ACHN (cell line): Measurements from ENCODE around the gene GRIK2.

Experiments used
- DNase-seq: peaks from one replicate; pipeline ENCODE4 v3.0.0-alpha.2; 2015
- in situ Hi-C: cut with HindIII; loops from 2 replicates; pipeline ENCODE4 v1.10.0; 2017; ENCODE audit warnings: low sequenced_read_pairs, low pct_ligation_motif_present, low pct_unique_long_range_greater_than_20kb

Gene GRIK2

DNA sequence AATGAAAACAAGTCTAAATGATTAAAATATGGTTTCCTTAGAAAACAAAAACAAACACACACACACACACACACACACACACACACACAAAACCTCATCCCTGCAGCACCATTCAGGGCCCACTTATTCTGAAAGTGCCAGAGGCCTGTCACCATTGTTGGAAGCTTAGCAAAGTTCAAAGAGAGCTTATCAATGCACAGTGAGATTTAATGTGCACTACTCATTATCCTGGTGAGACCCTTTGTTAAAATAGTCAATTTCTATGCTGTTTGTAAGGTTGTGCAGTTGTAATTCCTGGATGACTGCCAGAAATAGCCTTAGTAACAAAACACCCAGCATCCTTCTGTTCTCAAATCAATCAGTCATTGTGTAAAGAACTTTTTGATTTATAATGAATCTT lies 482.9 kb downstream of the GRIK2 start:
- in situ Hi-C loops, result no loop called here
- DNase-seq, result no peak

DNA sequence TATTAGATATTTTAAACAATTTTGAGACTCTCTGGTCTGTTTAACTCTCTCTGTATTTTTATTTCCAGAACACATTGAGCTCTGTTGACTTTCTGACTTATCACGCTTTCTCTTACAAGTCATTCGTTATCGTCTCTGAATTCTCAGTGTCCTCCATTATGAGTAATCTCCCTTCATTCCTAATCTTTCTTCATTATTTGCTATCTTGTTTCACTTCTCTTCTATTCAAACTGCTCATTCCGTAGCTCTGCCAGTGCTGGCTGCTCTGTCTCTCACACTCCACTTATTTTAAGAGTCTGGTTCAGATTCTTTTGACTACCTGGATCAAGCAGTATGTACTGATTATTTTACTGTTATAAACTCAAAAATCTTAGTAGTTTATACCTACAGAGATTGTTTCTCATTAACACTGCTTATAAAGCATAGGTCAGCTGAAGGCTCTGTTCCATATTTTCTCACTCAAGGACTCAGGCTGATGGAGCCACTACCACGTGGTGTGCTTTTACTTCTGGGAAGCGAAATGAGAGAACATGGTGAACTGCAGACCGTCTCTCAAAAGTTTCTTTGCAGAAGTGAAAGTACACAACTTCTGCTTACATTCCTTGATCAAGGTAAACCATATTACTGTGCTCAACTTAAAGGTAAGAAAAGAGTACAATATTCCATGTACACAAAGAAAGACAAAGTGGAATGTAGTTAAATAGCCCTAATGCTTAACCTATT lies 485.2 kb downstream of the GRIK2 start:
- no peak for DNase-seq
- in situ Hi-C loops, result no loop called here

DNA sequence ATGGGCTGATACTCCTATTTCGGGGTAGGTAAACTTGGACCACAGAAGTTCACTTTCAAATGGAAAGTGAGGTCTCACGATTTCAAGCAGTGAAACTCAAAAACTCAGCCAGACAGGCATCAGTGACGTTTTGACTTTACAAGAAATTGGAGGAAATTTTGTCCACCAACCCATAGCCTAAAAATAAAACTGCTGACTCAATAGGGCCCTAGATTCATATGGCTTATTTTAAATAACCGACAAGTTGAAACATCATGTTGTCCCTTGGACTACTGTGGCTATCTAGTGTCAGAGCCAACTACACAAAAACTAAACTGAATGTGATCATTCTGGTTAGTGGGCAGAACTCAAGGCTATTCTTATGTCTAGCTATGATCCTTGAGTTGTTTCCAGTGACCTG lies 486.3 kb downstream of the GRIK2 start:
- DNase-seq, result no peak
- in situ Hi-C loops, result no loop called here

DNA sequence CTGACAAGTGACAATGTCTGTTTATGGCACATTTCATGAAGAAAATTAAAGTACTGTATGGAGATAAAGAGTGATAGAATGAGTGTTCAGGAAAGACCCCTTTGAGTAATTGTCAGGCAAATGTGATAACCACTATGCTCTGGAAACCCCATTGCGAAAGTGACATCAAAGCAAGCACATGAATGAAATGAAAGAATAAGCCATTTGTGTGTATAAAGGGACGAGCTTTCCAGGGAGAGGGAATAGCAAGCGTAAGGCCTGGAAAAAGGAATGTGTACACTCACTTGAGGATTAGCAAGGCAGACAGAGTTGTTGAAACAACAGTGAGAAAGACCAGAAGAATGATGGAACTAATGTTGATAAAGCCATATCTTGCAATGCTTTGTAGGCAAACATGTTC lies 490.0 kb downstream of the GRIK2 start:
- in situ Hi-C loops, result no loop called here
- DNase-seq, result no peak

GRCh38 chr6:101887532-101887931 lies 494.0 kb downstream of the GRIK2 start:
- DNase-seq, result no peak
- in situ Hi-C loops, result no loop called here

DNA sequence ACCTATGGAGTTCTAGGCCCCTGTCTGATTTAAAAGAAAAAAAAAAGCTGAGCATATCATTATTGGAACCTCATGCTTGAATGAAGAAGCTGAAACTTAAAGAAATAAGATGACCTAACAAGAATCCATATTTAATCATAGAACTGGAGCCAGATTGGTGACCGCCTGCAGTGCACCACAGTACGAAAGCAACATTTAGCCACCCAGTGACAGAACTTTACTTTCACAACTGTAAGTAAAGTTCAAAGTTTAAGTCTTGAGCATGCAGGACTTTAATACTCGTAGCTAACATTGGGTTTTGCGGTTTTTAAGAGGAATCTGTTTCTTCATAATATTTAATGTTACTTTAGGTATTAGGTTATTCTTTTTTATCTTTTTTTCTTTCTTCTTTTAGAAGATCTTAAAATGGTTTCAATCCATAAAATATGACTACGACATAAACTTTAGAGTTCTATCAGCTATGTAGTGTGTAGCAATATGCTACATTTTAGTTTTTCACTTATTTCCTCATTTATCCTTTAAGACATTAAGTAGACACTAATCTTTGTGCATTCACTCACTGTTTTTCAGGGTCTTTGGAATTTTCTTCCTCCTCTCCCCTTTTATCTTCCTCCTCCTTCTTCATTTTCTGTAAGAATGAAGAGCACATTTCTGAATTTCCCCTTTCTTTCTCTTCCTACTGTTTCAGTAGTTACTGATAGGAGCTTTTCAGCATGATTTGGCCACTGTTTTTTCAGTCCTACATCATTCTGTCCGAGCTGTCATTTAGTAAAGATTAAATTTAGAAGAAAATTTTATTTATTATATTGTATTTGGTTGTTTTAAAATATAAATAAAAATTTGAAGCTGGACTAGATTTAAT lies 514.1 kb downstream of the GRIK2 start:
- DNase-seq, result no peak
- in situ Hi-C loops, result no loop called here

DNA sequence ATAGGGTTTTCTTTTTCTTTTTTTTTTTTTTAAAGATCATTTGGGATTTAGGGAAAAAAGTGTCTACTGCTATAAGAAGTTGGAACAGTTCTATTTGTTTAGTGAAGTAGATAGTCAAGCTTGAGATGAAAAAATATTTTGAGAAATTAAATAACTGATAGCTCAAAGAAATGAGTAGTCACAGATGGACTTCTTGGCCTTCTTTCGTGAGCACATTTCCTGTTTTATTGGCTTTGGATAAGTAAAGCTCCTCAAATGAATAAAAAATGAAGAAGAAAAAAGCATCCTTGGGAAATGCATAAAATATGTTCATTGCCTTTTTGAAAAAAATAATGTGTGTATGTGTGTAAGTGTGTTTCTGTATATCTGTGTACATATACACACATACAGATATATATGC lies 515.9 kb downstream of the GRIK2 start:
- DNase-seq, result no peak
- in situ Hi-C loops, result no loop called here

DNA sequence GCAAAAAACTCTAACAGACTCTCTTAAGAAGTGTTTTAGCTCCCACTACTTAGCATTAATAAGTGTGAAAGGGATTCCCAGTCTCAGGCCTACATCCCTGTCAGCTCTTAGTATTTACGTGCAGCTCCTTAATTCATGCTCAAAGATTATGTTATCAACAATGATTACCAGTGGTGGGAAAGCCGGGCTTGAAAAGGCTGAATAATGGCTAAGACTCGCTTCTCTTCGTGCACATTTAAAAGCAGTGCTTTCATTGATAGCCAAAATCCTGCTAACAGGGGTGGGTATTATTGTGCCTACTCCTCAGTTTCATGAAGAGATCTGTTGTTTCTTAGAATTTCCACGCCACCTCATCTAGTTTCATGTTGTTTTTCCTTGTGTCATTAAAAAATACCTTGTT lies 518.8 kb downstream of the GRIK2 start:
- in situ Hi-C loops, result no loop called here
- DNase-seq, result no peak

DNA sequence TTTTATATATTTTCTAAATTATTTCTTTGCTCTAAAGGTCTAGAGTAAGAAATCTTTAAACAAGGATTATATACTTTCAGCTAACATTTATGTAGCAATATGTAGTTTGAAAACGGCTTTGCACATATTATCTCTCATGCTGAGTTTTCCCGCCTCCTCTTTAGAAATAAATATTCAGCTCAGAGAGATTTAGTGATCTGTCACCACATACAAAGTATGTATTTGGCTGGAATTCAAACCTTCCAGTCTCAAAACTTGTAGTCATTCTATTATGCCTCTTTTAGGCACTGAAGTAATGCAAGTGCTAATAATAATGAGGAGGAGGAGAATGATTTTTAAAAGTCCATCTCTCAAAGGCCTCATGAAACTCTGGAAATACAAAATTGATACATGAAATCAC lies 525.0 kb downstream of the GRIK2 start:
- no peak for DNase-seq
- in situ Hi-C loops, result no loop called here

DNA sequence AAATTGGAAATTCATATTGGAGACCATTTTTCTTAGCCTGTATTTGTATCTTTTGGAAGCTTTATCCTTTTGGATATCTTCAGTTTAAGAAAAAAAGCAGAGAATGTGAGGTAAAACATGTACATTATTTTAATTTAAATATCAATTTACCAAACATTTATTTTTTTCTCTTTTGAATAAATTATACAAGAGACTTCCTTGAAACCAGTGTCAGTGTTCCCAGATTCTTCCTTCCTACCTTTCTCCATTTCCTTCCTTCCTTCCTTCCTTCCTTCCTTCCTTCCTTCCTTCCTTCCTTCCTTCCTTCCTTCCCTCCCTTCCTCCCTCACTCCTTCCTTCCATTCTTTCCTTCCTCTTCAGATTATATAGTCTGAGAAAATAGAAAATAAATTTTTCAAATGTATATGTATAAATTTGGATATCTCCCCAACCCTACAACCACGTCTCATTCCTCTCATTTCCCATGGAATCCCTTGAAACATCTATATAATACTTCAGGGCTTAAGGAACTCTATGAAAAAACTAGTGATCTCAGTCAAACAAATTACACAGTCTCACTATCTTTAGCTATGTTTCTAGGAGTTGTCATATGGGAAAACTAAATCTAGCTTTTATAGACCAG lies 528.4 kb downstream of the GRIK2 start:
- in situ Hi-C loops, result no loop called here
- no peak for DNase-seq

- in situ Hi-C loops, result no loop called here
- no peak for DNase-seq
These were observed 532.8 kb downstream of the GRIK2 start for GRCh38 chr6:101926149-101926925.

GRCh38 chr6:101931766-101932165 lies 538.3 kb downstream of the GRIK2 start:
- in situ Hi-C loops, result no loop called here
- DNase-seq, result no peak

- no peak for DNase-seq
- in situ Hi-C loops, result no loop called here
These were observed 539.2 kb downstream of the GRIK2 start for GRCh38 chr6:101932704-101933103.

GRCh38 chr6:101935732-101936131 lies 542.2 kb downstream of the GRIK2 start:
- no peak for DNase-seq
- in situ Hi-C loops, result no loop called here

DNA sequence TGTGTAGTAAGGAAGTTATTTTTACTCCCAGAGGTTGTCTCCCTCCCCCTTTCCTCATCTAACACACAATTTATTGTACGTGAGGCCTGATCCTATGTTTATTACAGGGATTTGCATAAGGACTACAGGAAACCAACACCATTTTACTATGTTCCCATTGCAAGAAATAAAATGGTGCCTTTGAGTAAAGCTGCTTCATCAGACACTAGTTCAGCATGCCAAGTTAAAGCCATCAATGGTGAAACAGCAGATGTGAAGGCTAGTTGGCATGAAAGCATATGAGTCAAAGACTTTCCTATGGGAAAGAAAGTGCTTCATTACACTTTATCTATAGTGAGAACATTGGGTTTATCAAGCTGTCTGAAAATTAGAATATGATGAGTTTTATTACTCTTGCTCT lies 543.0 kb downstream of the GRIK2 start:
- in situ Hi-C loops, result no loop called here
- DNase-seq, result no peak

GRCh38 chr6:101937108-101937507 lies 543.6 kb downstream of the GRIK2 start:
- in situ Hi-C loops, result no loop called here
- no peak for DNase-seq

DNA sequence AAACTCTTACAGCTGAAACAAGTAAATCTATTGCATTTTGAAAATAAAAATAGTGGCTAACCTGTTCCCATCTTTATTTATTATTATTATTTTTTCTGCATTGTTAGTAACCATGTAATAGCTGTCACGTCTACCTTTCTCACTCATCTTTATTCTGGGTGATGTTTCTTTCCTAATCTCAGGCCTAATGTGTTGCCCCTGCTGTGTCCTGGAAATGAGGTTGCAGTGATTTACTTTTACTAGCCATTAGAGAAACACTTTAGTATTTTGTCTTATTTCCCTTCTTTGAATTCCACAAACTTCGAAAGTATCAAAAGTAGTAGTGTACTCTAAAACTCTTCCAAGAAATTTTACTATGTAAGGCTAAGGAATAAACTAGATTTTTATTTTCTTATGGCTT lies 546.9 kb downstream of the GRIK2 start:
- in situ Hi-C loops, result no loop called here

DNA sequence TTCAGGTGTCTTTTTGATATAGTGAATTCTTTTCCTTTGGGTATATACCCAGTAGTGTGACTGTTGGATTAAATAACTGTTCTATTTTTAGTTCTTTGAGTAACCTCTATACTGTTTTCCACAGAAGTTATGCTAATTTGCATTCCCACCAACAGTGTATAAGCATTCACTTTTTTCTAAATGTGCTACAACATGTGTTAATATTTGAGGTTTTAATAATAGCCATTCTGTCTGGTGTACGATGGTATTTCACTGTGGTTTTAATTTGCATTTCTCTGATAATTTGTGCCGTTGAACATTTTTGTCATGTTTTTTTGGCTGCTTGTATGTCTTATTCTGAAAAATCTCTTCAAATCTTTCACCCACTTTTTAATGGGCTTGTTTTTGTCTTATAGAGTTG lies 563.5 kb downstream of the GRIK2 start:
- DNase-seq, result no peak
- in situ Hi-C loops, result no loop called here

More for the DNA sequence above, 546.9 kb downstream of the GRIK2 start:
- no peak for DNase-seq

DNA sequence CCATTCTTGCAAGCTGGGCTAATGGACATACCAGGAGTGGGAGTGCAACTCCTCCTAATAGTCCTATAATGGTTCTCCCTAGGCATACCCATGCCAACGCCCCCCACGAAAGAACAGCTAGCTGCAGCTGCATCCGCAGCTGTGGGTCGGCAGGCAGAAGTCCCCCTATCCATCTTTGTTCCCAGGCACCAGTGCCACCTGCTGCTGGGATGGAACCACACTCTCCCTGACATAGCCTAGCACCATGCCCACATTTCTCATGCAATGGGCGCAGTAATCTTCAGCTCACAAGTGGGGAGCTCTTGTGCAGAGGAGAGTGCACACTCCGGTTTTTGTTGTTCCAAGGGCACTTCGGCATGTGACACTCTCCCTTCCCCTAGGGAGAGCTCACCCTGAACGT lies 567.8 kb downstream of the GRIK2 start:
- in situ Hi-C loops, result no loop called here
- no peak for DNase-seq
